GM19025 (cell line): Measurements from ENCODE around the gene CAMKK2.
A peak's percentile ranks its signal among the peaks of the same experiment; 100 is the strongest.
"Not testable (repeated sequence)": the region's sequence is repeated elsewhere in the genome, so short reads cannot be mapped to it uniquely, and the experiment has no call there.

Source experiments
- ATAC-seq: cut with Tn5 transposase; IDR thresholded peaks from one replicate; pipeline ENCODE4 v1.9.1; 2021; ENCODE audit warnings: mild to moderate bottlenecking, low read depth, moderate library complexity; ENCODE audit not compliant: unreplicated experiment

The CAMKK2 gene

DNA sequence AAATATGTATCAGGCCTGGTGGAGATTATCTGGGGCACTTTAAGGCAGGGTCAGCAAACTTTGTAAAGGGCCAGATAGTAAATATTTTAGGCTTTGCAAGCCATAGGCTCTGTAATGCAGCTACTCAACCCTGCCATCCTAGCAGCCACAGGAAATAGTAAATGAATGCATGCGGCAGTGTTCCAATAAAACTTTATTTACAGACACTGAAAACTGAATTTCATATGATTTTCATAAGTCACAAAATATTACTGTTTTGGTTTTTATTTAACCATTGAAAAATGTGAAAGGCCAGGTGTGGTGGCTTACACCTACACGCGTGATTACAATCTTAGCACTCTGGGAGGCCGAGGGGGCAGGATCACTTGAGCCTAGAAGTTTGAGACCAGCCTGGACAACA lies 3.2 kb upstream of the CAMKK2 start:
- ATAC-seq = no peak

DNA sequence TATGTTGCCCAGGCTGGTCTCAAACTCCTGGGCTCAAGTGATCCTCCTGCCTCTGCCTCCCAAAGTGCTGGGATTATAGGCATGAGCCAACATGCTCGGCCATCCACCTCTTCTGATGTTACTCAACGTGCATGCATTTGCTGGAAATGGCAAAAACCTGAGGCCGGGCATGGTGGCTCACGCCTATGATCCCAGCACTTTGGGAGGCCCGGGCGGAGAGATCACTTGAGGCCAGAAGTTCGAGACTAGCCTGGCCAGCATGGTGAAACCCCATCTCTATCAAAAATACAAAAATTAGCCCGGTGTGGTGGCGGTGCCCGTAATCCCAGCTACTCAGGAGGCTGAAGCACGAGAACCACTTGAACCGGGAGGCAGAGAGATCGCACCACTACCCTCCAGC lies 1.9 kb upstream of the CAMKK2 start:
- not testable (repeated sequence) for ATAC-seq

DNA sequence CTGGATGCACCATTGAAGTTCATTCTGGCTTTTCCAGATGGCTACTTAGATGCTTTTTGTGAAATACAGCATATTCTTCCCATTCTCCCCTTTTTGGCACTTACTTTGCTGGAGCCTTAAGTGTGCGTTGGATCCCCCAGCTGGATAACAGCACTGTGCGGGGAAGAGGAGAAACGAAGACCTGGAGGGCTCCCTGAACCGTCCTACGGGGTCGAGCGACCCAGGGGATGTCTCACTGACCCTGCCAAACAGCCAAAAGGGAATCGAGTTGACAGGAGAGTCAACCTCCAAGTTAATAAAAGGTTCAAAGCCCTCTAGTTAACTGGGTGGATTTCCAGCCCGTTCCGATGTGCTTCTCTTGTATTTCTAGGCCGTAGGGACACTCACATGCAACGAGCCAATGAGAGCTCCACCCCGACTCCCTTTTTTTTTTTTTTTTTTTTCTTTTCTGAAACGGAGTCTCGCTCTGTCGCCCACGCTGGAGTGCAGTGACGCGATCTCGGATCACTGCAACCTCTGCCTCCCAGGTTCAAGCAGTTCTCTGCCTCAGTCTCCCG lies 1.0 kb upstream of the CAMKK2 start:
- no peak for ATAC-seq

DNA sequence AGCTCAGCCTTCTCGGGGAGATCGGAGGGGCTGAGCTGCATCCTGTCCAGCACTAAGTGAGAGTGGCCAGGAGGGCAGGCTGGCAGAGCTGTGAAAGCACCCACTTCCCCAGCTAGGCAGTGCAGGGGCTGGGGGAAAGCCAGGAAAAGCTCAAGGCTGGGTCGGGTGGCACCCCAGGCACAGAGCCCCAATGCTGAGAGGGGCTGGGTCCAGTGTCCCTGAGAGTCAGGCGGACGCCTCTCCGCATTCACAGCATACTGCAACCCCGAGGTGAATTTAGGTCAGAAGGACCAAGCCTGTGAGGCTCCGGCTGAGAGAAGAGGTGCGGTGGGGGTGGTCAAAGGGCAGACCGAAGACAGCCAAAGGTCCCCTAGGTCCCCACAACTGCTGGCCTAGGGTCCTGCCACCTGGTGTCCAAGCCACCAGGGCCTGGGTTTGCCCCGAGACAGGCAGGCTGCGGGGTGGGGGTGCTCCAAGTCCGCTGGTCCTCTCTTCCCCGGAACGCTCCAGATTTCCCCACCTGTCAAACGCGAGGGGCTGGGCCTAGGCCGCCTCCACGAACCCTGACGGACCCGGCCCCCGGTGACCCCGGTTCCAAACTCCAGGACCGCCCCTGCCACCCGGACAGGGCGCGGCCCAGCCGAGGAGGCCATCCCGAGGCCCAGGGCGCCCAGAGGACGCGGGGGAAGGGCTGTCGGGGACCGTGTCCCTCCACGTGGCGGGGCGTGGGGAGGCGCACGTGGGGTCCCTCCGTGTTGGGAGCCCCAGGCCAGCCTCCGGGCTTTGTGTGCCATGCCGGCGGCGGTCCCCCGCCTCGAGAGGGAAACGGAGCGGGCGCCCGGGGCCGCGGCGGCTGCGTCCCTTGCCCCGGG lies 527 bp downstream of the CAMKK2 start:
- peak; percentile 24 for ATAC-seq

DNA sequence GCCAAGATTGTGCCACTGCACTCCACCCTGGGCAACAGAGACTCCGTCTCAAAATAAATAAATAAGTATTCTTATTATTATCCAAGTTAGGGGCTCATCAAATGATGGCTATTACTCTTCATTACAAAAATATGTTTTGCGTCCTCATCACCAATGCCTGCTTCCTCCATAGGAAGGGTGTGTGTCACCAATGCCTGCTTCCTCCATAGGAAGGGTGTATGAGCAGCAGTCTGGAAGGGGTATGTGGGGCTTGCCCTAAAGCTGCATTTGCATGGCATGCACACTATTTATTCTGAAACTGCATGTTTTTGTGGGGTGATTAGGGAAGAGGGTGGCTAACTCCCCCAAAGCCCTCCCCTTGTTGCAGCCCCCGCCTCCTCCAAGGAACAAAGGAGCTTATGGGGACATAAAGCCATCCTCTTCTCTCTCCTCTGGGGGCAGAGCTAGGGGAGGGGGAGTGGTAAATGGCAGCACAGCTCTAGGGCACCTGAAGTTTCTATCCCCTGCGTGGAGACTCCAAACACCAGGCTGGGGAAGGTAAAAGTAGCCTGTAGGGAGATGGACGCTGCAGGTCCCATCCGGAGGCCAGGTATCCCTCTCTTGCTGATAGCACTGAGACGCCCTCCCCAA lies 1.3 kb downstream of the CAMKK2 start:
- no peak for ATAC-seq

DNA sequence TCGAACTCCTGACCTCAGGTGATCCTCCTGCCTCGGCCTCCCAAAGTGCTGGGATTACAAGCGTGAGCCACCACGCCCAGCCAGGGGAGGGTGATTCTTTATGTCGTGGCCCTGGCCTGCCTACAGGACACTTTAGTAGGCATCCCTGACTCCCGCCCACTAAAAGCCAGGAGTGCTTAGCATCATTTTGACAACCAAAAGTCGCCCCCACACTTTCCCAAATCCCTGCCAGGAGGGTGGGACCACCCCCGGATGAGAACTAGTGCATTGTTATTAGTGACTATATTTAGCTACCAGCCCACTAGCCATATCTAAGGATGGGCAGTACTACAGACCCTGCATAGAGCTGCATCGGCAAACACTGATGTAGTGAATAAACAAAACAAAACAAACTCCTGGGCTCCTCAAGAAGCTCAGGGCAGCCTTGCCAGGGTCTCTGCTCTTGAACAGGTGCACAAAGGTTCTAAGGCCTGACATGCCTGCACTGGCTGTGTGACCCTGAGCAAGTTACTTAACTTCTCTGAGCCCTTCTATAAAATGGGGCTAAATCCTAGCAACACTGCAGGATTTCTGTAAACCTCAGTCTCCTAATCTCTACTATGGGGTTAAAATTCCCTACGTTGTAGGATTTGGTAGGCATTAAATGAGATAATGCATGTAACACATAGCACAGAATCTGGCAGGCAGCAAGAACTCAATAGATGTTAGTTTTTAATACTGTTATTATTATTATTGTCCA lies 2.2 kb downstream of the CAMKK2 start:
- no peak for ATAC-seq

DNA sequence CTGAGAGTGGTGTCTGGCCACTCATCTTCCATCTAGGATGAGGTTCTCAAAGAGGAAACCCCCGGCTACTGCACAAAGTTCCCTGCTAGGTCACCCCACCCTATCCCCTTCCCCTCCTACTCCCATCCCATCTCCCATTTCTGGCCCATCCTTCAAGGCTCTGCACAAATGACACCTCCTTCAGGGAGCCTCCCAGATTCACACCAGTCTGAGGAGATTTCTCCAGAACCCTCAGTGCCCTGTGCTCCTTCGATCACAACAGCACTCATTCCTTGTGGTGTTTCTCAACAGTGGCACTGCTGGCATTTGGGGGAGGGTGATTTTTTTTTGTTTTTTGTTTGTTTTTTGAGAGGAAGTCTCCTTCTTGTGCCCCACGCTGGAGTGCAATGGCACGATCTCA lies 2.9 kb downstream of the CAMKK2 start:
- ATAC-seq = no peak

DNA sequence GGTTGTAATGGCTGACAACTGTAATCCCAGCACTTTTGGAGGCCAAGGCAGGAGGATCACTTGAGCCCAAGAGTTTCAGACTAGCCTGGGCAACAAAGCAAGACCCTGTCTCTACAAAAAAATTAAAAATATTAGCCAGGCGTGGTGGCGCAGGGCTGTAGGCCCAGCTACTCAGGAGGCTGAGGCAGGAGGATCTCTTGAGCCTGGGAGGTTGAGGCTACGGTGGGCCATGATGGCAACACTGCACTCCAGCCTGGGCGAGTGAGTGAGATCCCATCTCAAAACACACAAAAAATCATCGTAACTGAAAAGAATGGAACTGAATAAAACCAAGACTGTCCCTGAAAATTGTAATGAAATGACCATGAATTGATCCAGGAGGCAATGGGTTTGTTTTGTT lies 6.1 kb downstream of the CAMKK2 start:
- no peak for ATAC-seq

DNA sequence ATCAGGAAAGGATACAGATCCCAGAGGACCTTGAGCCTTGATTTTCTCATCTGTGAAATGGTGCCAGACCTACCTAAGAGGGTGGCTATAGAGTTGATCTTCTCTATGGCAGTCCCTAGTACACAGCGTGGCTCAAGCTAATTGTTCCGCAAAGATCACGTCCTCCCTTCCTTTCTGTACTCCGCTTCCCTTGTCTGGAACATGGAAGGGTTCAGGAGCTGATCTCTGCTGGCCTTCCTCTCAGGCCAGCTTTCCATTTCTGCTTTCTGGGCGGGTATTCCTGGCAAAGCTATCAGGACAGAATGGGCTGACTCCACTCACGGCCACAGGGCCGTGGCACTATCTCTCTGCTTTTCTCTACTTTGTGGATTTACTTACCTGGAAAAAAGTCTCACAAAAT lies 6.5 kb downstream of the CAMKK2 start:
- ATAC-seq = no peak

DNA sequence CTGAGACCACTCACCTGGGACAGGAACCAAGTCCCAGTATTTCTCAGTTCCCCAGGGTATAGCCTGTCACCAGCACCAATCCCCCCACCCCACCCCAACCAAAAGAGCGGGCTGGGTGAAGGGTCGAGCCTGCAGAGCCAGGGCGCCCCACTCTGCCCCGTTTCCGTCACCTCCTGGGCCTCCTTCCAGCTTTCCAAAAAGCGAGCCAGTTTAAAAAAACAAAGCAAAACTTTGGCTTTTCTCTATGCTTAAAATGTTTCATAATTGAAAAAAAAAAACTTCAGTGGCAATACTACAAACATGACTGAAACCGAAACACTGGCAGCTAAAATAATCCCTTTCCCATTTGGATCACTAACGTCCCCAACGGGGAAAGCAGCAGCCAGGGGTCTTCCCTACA lies 7.5 kb downstream of the CAMKK2 start:
- no peak for ATAC-seq

DNA sequence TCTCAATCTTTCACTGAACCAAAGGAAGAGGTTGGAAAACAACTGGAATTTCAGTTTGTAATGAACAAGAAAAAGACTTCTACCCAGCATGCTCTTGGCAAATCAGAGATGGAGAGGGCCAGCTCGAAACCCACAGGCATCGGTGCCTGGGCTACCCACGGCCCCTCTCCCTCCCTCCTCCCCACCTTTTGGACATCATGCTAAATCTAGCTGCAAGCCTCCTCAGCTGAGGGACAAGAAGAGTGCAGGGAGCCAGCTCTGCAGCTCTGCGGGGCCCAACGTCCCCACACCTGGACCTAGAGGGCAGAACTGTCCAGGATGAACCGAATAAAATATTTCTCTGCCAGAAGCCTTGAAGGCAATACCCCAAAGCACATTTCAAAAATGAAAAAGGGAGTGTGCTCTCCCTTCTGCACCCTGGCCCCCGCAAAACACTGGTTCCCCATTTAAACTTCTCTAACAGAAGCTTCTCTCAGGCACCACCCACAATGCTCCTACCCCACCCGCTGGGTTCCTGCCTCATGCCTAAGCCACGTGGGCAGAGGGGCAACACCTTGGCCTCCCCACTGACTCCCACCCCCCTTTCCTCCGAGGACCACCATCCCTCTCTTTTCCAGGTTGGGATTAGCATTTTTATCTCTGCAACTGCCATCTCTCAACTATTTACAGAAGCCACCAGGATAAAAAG lies 8.2 kb downstream of the CAMKK2 start:
- no peak for ATAC-seq

DNA sequence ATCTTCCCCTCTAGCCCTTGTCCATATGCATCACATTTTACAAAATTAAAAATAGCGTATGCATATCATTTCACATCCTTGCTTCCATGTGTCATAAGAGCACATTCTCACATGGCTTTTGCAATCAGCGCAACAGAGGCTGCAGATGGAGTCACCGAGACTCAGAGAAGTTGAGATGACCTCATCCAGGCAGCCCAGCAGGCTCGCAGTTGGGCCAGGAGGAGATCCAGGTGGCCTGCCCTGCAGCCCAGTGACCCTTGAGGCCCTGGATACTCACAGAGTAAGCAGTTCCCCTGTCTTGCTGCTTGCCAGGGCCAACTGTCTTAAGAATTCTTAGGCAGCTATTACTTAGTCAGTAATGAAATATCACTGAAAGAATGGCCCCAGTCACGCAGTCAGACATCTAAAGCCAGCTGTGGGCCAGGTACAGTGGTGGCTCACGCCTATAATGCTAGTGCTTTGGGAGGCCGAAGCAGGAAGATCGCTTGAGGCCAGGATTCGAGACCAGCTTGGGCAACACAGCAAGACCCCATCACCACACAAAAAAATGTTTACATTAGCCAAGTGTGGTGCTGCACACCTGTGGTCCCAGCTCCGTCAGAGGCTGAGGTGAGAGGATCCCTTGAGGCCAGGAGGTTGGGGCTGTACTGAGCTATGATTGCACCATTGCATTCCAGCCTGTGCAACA lies 9.1 kb downstream of the CAMKK2 start:
- no peak for ATAC-seq

DNA sequence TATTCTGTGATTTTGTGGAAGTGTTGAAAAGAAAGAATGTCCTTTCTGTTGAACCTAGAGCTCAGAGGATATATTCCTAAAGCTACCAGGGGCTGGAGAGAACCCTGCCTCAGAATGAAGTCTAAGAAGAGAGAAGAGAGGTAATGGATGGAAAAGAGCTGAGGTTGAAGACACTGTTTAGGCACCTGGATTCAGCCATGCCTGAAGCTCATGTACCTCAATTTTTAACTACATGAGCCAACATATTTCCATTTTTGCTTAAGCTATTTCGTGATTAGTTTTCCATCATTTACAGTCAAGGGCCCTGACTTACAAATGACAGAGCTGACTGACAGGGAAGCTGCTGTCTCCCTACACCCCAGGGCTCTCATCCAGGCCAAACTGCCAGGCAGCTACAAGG lies 10.7 kb downstream of the CAMKK2 start:
- ATAC-seq = no peak

DNA sequence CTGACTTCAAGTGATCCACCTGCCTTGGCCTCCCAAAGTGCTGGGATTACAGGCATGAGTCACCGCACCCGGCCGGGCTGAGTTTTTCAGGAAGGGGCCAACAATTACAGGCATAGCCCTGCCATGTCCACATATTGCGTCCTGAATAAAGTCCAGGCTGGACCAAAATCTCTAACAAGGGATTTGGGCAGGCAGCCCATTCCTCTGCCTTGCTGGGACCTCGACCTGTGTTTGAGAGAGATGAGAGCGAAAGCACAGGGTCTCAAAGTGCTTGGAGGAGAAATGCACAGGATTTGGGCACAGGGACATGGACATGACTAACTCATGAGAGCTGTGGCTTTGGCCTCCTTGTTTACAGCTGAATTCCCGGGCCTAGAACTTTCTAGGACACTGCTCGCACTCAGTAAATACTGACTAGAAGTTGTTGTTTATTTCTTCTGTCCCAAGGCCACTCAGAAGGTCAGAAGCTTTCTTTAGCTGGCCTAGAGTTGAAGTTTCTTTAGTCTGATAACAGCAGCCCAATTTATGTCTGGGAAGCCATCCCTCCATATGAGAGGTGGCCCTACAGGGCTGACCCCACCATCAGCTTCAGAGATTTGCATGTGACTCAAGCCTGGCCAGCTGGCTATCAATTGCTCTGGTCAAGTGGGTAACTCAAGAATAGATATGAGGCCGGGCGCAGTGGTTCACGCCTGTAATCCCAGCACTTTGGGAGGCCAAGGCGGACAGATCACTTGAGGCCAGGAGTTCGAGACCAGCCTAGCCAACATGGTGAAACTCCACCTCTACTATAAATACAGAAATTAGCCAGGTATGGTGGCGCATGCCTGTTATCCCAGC lies 11.7 kb downstream of the CAMKK2 start:
- ATAC-seq = no peak

DNA sequence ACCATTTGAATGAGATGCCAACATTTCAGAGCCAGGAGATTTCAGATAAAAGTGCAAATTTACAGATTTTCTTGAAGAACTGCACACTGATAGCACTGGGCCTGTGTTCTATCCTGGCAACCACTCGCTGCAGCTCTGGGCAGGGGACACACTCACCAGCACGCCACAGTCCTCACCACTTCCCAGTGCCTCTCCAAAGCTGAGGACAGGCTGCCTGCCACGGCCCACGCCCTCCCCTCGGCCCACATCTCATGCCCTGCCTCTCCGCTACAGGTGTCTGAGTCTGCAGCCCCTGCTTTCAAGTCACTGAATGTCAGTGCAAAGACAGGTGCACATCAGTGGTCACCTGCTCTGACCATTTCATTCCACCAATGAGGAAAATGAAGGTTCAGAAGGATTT lies 12.7 kb downstream of the CAMKK2 start:
- ATAC-seq = no peak

DNA sequence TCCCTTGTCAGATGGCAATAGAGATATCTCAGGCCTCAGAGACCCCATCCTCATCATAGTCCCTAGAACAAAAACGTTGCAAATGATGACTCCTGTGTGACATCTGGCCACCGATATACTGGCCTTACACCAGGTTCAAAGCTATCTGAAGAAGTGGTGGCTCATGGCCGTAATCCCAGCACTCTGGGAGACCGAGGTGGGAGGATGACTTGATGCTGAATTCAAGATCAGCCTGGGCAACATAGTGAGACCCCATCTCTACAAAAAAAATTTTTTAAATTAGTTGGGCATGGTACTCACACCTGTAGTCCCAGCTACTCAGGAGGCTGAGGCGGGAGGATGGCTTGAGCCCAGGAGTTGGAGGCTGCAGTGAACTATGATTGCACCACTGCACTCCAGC lies 13.1 kb downstream of the CAMKK2 start:
- no peak for ATAC-seq

DNA sequence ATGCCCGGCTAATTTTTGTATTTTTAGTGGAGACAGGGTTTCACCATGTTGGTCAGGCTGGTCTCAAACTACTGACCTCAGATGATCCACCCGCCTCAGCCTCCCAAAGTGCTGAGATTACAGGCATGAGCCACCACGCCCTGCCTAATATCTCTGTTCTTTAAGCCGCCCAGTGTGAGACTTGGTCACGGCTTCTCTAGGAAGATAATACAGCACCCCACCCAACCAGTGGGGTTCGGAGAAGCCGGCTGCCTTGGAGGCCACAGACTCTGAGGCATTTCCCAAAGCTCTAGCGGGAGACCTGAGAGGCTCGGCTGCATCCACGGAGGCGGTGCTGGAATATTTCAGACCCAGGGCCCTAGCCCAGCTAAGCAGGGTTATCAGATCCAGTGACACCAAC lies 13.6 kb downstream of the CAMKK2 start:
- ATAC-seq = not testable (repeated sequence)

DNA sequence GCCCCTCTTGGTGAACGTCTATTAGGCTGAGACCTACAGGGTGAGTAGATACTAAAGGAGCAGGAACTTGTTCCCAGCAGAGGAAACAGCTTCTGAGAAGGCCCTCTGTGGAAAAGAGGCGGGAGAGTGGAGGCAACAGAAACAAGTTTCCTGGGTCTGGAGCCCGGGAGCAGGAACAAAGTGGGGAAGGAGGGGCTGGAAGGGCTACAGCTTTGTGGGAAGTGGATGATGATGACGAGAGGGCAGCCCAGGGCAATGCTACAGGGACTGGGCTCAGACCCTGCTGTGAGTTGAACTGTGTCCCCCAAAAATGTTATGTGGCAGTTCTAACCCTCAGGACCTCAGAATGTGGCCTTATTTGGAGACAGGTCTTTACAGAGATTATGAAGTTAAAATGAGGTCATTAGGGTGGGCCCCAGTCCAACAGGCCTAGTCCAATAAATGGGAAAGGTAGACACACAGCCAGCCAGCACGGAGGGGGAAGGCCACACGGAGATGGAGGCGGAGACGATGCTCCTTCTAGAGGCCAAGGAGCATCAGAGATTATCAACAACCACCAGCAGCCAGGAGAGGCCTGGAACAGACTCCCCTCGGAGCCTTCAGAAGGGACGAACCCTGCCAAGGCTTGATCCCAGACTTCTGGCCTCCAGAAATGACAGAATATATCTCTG lies 14.3 kb downstream of the CAMKK2 start:
- no peak for ATAC-seq

DNA sequence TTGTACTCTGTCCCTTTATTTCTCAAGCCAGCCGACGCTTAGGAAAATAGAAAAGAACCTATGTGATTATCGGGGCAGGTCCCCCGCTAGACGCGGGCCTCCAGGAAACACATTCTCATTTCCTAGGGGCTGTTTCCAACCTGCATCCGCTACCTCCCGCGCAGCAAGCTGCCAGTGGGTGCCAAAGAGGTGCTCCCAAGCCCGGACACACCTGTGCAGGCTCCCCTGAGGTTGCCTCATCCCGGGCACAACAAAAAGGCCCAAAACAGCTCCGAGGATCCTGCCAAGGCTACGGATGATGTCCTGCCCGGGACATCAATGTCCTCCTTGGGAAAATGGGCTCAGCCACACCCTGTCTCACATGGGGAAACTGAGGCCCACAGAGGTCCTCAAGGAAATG lies 15.4 kb downstream of the CAMKK2 start:
- ATAC-seq = not testable (repeated sequence)
